Mesendoderm (in vitro differentiated cells): ENCODE results near the gene ECEL1. TPM values are rescaled to one million over a fixed set of nuclear protein-coding genes. Genes with fewer than 3 reads are reported as not detected.

Source experiments
- DNase-seq: peaks from one replicate; pipeline ENCODE4 v3.0.0; 2013
- H2AK5ac ChIP-seq: 2 replicates; pipeline ENCODE4 v1.6.1; 2013; ENCODE audit warnings: low read length, inconsistent platforms
- H2BK120ac ChIP-seq: 2 replicates; pipeline ENCODE4 v1.6.1; 2013; ENCODE audit warnings: low read depth, mild to moderate bottlenecking, low read length, moderate library complexity, mixed read lengths
- H2BK15ac ChIP-seq: replicated peaks from 2 replicates; pipeline ENCODE4 v1.6.1; 2013; ENCODE audit warnings: low read depth, mild to moderate bottlenecking, moderate library complexity
- H2BK5ac ChIP-seq: 2 replicates; pipeline ENCODE4 v1.6.1; 2013; ENCODE audit warnings: low read length, inconsistent platforms
- H3K18ac ChIP-seq: 2 replicates; pipeline ENCODE4 v1.6.1; 2013; ENCODE audit warnings: mild to moderate bottlenecking, low read length, mixed read lengths
- H3K23ac ChIP-seq: one replicate; pipeline ENCODE4 v1.6.1; 2013; ENCODE audit warnings: low read length
- H3K27ac ChIP-seq: 2 replicates; pipeline ENCODE4 v1.5.1; 2013; ENCODE audit warnings: low read depth, mild to moderate bottlenecking, inconsistent platforms, low read length, moderate library complexity
- H3K27me3 ChIP-seq: 2 replicates; pipeline ENCODE4 v1.6.1; 2013; ENCODE audit warnings: low read length, control low read depth, mild to moderate bottlenecking, inconsistent platforms; ENCODE audit not compliant: insufficient read depth, poor library complexity
- H3K36me3 ChIP-seq: 2 replicates; pipeline ENCODE4 v1.6.1; 2013; ENCODE audit warnings: low read length, inconsistent platforms; ENCODE audit not compliant: control insufficient read depth, insufficient read depth
- H3K4ac ChIP-seq: one replicate; pipeline ENCODE4 v1.6.1; 2013; ENCODE audit warnings: low read depth, mild to moderate bottlenecking, low read length, moderate library complexity
- H3K4me1 ChIP-seq: 2 replicates; pipeline ENCODE4 v1.6.1; 2013; ENCODE audit warnings: low read depth, low read length, inconsistent platforms; ENCODE audit not compliant: control insufficient read depth
- H3K4me2 ChIP-seq: 2 replicates; pipeline ENCODE4 v1.6.1; 2013; ENCODE audit warnings: low read length
- H3K4me3 ChIP-seq: 2 replicates; pipeline ENCODE4 v1.5.1; 2013; ENCODE audit warnings: mild to moderate bottlenecking, low read length
- H3K56ac ChIP-seq: one replicate; pipeline ENCODE4 v1.6.1; 2013; ENCODE audit warnings: low read length
- H3K79me1 ChIP-seq: 2 replicates; pipeline ENCODE4 v1.6.1; 2013; ENCODE audit warnings: low read length, inconsistent platforms
- H3K79me2 ChIP-seq: 2 replicates; pipeline ENCODE4 v1.6.1; 2013; ENCODE audit warnings: mild to moderate bottlenecking, low read length; ENCODE audit not compliant: control insufficient read depth, insufficient read depth
- H3K9ac ChIP-seq: 2 replicates; pipeline ENCODE4 v1.6.1; 2013; ENCODE audit warnings: low read length, inconsistent platforms
- H4K5ac ChIP-seq: one replicate; pipeline ENCODE4 v1.6.1; 2013; ENCODE audit warnings: low read length
- H4K8ac ChIP-seq: one replicate; pipeline ENCODE4 v1.6.1; 2013; ENCODE audit warnings: low read depth, mild to moderate bottlenecking, control low read depth, low read length, moderate library complexity
- WGBS: extraction: QIAGEN DNeasy Blood & Tissue Kit; methylation state at CpG from one replicate; pipeline ENCODE4 v1.1.7; 2013; ENCODE audit warnings: low lambda C conversion rate, missing lambda C conversion rate; ENCODE audit not compliant: insufficient coverage; ENCODE audit errors: extremely low coverage; 5-methylcytosine and 5-hydroxymethylcytosine counted together
- polyA plus RNA-seq, 2 experiments: library from polyadenylated mRNA; stranded (reverse); fragments of 200-250 nt; gene quantifications; one replicate each; pipeline ENCODE4 v1.2.3, GENCODE V29; 2013

Gene ECEL1, protein sequence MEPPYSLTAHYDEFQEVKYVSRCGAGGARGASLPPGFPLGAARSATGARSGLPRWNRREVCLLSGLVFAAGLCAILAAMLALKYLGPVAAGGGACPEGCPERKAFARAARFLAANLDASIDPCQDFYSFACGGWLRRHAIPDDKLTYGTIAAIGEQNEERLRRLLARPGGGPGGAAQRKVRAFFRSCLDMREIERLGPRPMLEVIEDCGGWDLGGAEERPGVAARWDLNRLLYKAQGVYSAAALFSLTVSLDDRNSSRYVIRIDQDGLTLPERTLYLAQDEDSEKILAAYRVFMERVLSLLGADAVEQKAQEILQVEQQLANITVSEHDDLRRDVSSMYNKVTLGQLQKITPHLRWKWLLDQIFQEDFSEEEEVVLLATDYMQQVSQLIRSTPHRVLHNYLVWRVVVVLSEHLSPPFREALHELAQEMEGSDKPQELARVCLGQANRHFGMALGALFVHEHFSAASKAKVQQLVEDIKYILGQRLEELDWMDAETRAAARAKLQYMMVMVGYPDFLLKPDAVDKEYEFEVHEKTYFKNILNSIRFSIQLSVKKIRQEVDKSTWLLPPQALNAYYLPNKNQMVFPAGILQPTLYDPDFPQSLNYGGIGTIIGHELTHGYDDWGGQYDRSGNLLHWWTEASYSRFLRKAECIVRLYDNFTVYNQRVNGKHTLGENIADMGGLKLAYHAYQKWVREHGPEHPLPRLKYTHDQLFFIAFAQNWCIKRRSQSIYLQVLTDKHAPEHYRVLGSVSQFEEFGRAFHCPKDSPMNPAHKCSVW
- 0.86 TPM for polyA plus RNA-seq (2013, experiment 1 of 2)
- polyA plus RNA-seq (2013, experiment 2 of 2) = 0.70 TPM

DNA sequence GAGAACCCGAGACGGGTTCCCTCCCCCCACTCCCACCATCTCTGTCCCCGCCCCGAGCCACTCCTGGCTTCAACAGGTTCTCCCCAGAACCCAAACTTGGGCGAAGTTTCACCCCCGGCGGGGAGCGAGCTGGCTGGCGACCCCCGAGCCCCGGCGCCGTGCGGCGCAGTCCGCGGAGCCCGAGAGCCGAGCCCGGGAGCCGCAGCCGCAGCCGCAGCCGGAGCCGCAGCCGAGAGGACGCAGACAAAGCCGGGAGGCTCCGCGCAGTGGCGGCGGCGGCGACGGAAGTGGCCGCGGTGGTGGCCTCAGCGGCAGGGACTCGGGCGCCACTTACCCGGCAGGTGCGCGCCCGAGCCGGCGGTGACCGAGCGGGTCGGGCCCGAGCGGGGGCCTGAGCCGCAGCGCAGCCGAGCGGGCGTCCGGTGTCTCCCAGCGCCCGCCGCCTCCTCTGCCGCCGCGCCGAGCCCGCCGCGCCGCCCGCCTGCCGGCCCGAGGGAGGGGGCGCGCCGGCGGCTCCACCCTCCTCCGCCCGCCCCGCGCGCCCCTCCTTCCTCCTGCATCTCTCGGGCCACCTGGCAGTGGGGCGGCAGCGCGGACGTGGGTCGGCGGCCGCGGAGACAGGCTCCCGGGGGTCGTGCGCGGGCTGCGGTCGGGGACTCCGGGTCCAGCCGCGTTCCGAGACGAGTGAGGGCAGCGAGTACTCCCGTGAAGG lies at the start of gene ECEL1:
TSS of gene ECEL1 (minus strand) at position 450 of the 712 bp plus-strand sequence. CDS start 1,181 bp downstream, outside the sequence.
- no CpG with 5 or more reads among the region's 102 CpGs for WGBS
- Histone ChIP-seq H3K27me3 (peaks cover 25% of the 10 kb centered on the region), H4K5ac (no peak within 1 kb of the TSS)

DNA sequence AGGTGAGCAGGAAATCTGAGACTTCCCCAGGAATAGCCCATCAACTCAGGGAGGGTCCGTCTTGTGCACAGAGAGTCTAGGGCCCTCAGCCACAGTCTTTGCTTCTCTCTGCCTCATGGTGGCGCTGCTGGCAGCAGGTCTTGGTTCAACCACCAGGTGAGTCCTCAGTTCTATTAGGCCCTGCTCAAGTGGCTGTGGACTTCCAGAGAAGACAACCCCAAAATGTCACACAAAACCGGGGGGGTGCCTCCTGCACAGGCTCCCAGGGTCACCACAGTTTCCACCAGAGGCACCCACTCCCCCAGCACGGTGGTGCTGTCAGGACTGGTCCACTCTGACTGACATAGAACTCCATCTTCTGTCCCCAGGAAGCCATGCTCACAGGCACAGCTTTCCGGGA lies 49.4 kb upstream of the ECEL1 start:
- no peak overlapping the region for H3K27ac ChIP-seq
- WGBS = no CpG with 5 or more reads among the region's 5 CpGs
- H3K23ac ChIP-seq = no peak overlapping the region
- no peaks in the 10 kb centered on the region for H3K79me2 ChIP-seq
- H3K4me2 ChIP-seq = no peak overlapping the region
- H4K5ac ChIP-seq = no peak overlapping the region
- no peak overlapping the region for H3K56ac ChIP-seq
- no peak overlapping the region for H3K4me3 ChIP-seq
- no peak overlapping the region for H2AK5ac ChIP-seq
- H2BK15ac ChIP-seq = no peak overlapping the region
- DNase-seq = peak; percentile 51
- H2BK5ac ChIP-seq = no peak overlapping the region
- H2BK120ac ChIP-seq = no peak overlapping the region
- no peak overlapping the region for H3K4ac ChIP-seq
- H3K4me1 ChIP-seq = peaks cover 2% of the 10 kb centered on the region
- no peaks in the 10 kb centered on the region for H3K36me3 ChIP-seq
- no peak overlapping the region for H3K18ac ChIP-seq
- no peak overlapping the region for H4K8ac ChIP-seq
- no peaks in the 10 kb centered on the region for H3K79me1 ChIP-seq
- H3K9ac ChIP-seq = no peak overlapping the region
- H3K27me3 ChIP-seq = no peaks in the 10 kb centered on the region

More for the DNA sequence above, at the start of gene ECEL1:
- H2AK5ac ChIP-seq = no peak within 1 kb of the TSS
- H3K4me3 ChIP-seq = no peak within 1 kb of the TSS
- H2BK120ac ChIP-seq = no peak within 1 kb of the TSS
- H3K4me1 ChIP-seq = no peaks in the 10 kb centered on the region
- H3K36me3 ChIP-seq = no peaks in the 10 kb centered on the region
- H3K79me1 ChIP-seq = no peaks in the 10 kb centered on the region
- H3K4ac ChIP-seq = no peak within 1 kb of the TSS
- no peak within 1 kb of the TSS for H4K8ac ChIP-seq
- peak within 1 kb of the TSS; percentile 36 for H3K4me2 ChIP-seq
- H3K23ac ChIP-seq = no peak within 1 kb of the TSS
- H2BK5ac ChIP-seq = no peak within 1 kb of the TSS
- no peak within 1 kb of the TSS for H3K27ac ChIP-seq
- H3K18ac ChIP-seq = no peak within 1 kb of the TSS
- H3K79me2 ChIP-seq = no peaks in the 10 kb centered on the region
- DNase-seq = peak; percentile 27
- H2BK15ac ChIP-seq = no peak within 1 kb of the TSS
- H3K9ac ChIP-seq = no peak within 1 kb of the TSS
- H3K56ac ChIP-seq = peak within 1 kb of the TSS; percentile 42

DNA sequence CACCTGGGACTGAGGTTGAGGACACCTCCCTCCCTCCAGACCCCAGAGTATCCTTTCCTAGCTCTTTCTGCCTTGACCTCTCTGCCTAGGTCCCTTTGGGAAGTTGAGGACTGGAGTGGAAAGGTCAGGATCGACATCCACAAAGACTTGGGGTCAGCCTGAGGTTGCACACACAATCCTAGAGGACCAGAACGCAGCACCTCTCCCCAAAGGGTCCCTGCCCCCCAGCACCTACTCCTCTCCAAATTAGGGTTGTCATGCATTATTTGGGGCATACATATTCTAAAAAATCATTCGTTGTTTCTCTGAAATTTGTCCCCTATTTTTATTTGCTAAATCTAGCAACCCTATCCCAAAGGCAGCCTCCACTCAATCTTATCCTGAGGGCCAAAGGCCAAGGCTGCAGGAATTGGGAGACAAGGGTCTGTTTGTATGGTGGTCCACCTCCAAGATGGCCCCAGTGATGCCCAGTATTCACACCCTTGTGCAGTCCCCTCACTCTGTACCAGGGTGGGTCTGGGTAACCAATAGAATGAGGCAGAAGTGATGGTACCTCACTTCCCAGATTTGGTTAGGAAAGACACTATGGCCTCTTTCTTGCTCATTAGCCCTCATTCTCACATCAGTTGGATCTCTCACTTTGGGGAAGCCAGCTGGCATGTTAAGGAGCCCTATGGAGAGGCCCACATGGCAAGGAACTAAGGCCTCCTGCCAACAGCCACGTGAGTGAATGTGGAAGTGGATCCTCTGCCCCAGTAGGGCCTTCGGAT lies 48.3 kb upstream of the ECEL1 start:
- Histone ChIP-seq H3K4ac (no peak overlapping the region), H3K9ac (no peak overlapping the region), H4K8ac (no peak overlapping the region), H2BK15ac (no peak overlapping the region), H2BK120ac (no peak overlapping the region), H3K23ac (no peak overlapping the region), H3K4me3 (no peak overlapping the region), H3K4me1 (peaks cover 2% of the 10 kb centered on the region), H2AK5ac (no peak overlapping the region), H3K27ac (no peak overlapping the region), H3K36me3 (no peaks in the 10 kb centered on the region), H3K4me2 (no peak overlapping the region), H3K79me1 (no peaks in the 10 kb centered on the region), H3K27me3 (no peaks in the 10 kb centered on the region), H3K56ac (no peak overlapping the region), H3K18ac (no peak overlapping the region), H4K5ac (no peak overlapping the region), H2BK5ac (no peak overlapping the region), H3K79me2 (no peaks in the 10 kb centered on the region)
- no CpG with 5 or more reads among the region's 5 CpGs for WGBS
- no peak for DNase-seq

DNA sequence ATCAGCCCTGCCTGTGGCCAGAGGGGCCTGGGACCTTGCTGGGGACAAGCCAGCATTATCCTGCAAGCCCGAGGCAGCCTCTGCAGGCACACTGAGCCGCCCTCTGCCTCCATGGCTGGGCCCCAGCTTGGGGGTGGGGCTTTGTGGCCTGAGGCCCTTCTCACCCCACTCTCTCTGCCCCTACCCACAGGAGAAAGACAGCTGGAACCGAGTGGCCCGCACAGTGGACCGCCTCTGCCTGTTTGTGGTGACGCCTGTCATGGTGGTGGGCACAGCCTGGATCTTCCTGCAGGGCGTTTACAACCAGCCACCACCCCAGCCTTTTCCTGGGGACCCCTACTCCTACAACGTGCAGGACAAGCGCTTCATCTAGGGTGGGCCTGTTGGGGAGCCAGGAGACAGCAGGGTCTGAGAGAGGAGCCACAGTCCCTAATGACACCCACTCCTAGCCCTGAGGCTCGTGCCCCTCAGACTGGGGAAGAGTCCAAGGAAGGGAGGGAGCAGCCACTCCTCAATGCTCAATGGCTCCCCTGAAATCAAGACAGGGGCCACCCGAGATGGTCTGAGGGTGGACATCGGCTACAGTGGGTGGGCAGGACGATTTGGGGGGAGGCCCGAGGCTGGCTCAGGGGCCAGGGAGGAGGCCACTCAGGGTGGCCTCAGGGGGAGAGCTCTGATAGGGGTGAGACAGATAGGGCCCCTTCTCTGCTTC lies 47.5 kb upstream of the ECEL1 start:
- H3K4me2 ChIP-seq = no peak overlapping the region
- no peak overlapping the region for H3K18ac ChIP-seq
- H2AK5ac ChIP-seq = no peak overlapping the region
- no peak overlapping the region for H3K23ac ChIP-seq
- no peak overlapping the region for H2BK15ac ChIP-seq
- H3K56ac ChIP-seq = no peak overlapping the region
- no peak overlapping the region for H3K4me3 ChIP-seq
- no peak for DNase-seq
- H2BK120ac ChIP-seq = no peak overlapping the region
- H3K36me3 ChIP-seq = no peaks in the 10 kb centered on the region
- H3K4ac ChIP-seq = no peak overlapping the region
- H3K9ac ChIP-seq = no peak overlapping the region
- no peak overlapping the region for H4K5ac ChIP-seq
- no peaks in the 10 kb centered on the region for H3K27me3 ChIP-seq
- H3K4me1 ChIP-seq = peaks cover 2% of the 10 kb centered on the region
- H3K79me1 ChIP-seq = no peaks in the 10 kb centered on the region
- no peak overlapping the region for H2BK5ac ChIP-seq
- H3K27ac ChIP-seq = no peak overlapping the region
- no peaks in the 10 kb centered on the region for H3K79me2 ChIP-seq
- H4K8ac ChIP-seq = no peak overlapping the region
- no CpG with 5 or more reads among the region's 14 CpGs for WGBS
